GM04504 (cell line): ENCODE measurements around the gene MGA.
"Not testable (repeated sequence)": the region's sequence is repeated elsewhere in the genome, so short reads cannot be mapped to it uniquely, and the experiment has no call there.

Experiments used
- DNase-seq: peaks from one replicate; pipeline ENCODE4 v3.0.0-alpha.2; 2012; ENCODE audit warnings: low read depth

Gene MGA

DNA sequence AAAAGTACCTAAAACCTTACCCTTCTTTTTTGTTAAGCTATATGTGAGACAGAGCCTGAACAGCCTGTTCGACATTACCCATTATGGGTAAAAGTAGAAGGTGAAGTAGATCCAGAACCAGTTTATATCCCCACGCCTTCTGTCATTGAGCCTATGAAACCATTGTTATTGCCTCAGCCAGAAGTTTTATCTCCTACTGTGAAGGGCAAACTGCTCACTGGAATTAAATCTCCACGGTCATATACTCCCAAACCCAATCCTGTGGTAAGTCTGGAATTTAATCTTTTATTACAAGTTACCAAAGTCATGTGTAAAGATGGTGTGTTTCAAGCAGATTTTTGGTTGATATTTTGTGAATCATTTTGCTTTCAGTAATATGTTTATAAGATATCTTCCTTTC, 66.9 kb downstream of the MGA start:
- DNase-seq, result no peak

DNA sequence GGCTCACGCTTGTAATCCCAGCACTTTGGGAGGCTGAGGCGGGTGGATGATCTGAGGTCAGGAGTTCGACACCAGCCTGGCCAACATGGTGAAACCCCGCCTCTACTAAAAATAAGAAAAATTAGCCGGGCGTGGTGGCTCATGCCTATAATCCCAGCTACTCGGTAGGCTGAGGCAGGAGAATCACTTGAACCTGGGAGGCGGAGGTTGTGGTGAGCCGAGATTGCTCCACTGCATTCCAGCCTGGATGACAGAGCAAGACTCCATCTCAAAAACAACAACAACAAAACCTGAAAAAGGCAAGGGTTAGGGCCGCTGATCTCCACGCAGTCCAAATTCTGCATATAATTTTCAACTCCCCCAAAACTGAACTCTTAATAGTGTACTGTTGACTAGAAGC, 67.9 kb downstream of the MGA start:
- DNase-seq, result not testable (repeated sequence)

- no peak for DNase-seq
These were observed 70.3 kb downstream of the MGA start for GRCh38 chr15:41730543-41730942.

GRCh38 chr15:41732483-41732882, 72.3 kb downstream of the MGA start:
- no peak for DNase-seq

DNA sequence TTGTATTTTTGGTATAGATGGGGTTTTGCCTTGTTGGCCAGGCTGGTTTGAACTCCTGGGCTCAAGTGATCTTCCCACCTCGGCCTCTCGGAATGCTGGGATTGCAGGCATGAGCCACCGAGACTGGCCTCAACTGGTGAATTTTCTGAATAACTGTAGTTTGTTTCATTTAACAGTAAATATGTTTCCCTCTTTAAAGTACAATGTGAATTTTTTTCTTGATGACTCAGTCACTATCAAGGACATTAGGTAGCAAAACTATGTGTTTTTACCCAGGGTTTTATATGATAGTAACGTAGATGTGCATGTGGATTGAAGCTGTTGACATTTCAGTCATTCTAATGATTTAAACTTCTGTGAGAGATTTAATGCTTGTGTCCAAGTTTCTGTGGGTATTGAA, 73.9 kb downstream of the MGA start:
- no peak for DNase-seq

DNA sequence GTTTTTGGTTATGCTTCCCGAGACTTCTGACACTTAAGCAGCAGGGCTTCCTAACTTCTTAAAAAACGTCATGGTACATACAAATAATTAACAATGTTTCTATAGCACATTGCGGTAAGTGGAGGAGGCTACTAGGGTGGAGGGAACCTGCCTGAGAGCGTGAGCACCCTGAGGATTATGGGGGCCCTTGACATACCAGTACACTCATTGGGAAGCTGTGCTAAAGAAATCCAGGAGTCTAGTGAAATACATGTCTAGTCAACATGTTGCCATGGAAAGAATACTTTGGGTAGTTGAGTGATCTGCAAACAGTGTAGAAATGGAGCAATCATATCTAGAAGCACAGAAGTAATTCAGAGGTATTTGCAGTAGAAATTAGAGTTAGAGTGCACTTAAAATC, 74.8 kb downstream of the MGA start:
- DNase-seq, result no peak

GRCh38 chr15:41735492-41735891, 75.3 kb downstream of the MGA start:
- not testable (repeated sequence) for DNase-seq

DNA sequence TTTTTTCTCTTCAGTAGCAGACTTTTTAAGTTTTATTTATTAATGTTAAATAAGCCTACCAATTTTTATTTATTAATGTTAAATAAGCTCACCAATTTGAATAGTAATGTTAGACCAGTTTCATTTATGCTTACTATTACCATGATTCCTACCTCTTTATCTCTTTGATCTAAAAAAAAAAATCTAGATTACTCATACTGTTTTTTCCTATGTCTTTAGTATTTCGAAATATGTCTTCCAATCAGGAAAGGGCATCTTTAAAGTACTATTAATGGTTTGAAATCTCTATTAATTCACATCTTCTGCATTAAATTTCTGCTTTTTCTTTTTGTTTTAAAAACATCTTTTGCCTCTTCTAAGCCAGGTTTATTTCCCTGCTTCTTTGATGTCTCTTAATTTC, 86.6 kb downstream of the MGA start:
- no peak for DNase-seq

DNA sequence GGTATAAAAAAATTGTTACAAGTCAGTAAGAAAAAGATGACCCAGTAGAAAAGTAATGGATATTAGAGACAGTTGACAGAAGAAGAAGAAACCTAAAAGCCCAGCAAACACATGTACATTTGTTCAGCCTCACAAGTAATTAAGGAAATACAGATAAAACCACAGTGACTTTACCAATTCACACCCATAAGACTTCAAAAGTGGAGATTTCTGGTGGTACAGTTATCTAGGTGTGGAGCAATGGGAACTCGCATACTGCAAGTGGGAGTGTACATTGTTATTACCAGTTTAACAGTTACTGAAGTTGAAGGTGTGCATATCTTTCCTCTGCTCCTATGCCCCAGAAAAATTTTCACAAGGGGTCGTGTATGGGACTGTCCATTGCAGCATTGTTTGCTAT, 96.0 kb downstream of the MGA start:
- DNase-seq, result no peak

DNA sequence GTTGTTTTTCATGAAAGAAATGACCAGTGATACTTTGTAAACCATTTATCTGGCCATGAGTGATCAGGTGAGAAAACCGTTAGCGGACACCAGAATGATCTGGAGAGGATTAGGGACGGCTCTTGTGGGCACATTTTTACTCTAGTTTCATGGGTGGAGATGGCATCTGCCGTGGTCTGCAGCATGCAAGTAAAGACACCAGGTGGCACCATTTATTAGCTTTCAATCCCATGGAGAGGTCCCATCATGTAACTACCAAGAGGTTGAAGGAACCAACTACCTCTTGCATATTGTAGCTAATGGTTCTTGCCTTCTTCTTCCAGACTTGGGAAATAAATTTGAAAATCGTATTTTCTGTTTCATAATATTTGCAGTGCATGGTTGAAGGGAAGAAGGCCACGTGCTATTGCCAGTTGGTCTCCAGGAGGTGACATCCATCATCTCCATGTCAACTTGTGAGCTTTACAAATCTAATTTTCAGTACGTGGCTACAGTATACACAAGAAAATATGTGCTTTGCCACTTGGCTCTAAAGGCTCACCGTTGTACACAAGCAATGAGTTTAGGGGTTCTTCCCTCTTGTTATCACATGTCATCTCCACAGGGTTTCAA, 112.6 kb downstream of the MGA start:
- DNase-seq, result peak; percentile 47

GRCh38 chr15:41773332-41773728, 113.1 kb downstream of the MGA start:
- no peak for DNase-seq

DNA sequence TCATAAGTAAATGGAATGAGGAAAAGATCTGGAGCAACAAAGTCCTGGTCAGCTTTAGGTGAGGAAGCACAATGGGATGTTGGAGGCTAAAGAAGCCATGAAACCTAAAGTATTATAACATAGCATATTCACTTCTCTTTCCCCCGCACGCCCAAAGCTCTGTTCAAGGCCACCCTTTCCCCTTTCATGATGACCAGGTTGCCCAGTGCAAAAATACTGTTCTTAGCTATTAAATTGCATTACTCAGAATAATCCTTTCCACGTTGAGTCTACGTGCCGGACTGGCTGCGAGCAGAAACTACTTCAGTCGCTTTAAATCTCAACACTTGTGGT, 113.5 kb downstream of the MGA start:
- no peak for DNase-seq

- DNase-seq, result peak; percentile 96
These were observed 114.1 kb downstream of the MGA start, which contains the start of gene MAPKBP1 for GRCh38 chr15:41774062-41774881. TSS of gene MAPKBP1 (plus strand) at chr15:41774484. CDS start at chr15:41775276, 792 bp downstream.

- no peak for DNase-seq
These were observed 114.7 kb downstream of the MGA start for GRCh38 chr15:41774882-41775417.

- no peak for DNase-seq
These were observed 115.4 kb downstream of the MGA start for GRCh38 chr15:41775651-41776050.

DNA sequence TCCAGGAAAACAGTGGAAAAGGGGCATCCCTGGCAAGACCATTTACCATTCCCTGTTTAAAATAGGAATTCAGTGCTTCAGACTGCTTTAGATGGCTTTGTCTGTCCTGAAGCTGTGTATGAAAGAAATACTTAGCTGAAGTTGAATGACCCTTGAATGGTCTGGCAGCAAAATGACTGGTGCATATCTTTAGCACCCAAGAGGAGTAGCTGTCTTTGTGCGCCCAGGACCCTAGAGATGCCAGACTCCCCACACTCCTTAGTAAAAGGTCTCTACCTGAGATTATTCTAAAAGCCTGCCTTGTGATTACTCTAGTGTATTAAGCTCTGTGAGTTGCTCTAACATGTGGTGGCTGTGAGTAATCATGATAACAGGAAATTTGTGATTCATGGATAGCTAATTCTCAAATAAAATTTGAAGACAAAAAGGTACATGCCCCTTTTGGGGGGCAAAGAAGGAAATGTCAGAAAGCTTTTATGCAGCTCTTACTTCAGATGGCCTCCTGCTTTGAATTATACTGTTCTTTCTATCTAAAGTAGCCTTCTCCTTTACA, 117.3 kb downstream of the MGA start:
- DNase-seq, result no peak

- DNase-seq, result no peak
These were observed 118.3 kb downstream of the MGA start for GRCh38 chr15:41778521-41778920.

- DNase-seq, result no peak
These were observed 119.5 kb downstream of the MGA start for GRCh38 chr15:41779662-41780157.

- DNase-seq, result no peak
These were observed 120.1 kb downstream of the MGA start for GRCh38 chr15:41780266-41780665.

- no peak for DNase-seq
These were observed 120.5 kb downstream of the MGA start for GRCh38 chr15:41780727-41781126.

GRCh38 chr15:41782371-41783282, 122.4 kb downstream of the MGA start:
- DNase-seq, result no peak

DNA sequence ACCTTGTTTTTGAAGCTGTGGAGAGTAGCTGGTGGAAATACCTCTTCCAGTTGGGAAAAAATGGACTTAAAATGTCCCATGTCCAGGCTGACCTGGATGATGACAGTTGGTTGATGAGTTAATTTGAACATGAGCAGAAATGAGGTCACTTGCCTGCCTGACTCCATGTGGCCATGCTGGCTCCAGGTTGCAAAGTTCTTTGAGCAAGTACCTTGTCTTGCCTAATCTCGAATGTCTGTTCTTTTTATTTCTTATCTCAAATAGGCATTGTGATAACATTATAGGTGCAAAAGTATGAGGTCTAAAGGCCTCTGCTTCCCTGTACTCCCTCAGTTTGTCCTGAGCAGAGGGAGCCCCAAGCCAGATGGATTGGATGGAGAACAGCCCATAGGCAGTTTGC, 123.1 kb downstream of the MGA start:
- no peak for DNase-seq
